Measurements from ENCODE around the gene THSD7A.

- no peak for TF ChIP-seq POLR2A (IDR thresholded peaks at IDR 0.05; ENCODE audit: low read depth, low read length)
- no peak for TF ChIP-seq TAF1 (IDR thresholded peaks at IDR 0.05; ENCODE audit: low read depth, low read length)
These were observed 420.0 kb downstream of the THSD7A start for GRCh38 chr7:11412036-11412435.

All from GM12891 (cell line).